ENCODE results near the gene ABCA4. TPM values are rescaled to one million over a fixed set of nuclear protein-coding genes. Genes with fewer than 3 reads are reported as not detected.
A peak's percentile ranks its signal among the peaks of the same experiment; 100 is the strongest.

Gene ABCA4
- total RNA-seq, 2 experiments from 2014 or later, result not detected

GRCh38 chr1:94118013-94118412 is 2.9 kb downstream of the ABCA4 start:
- Mint-ChIP-seq H3K4me1 (no peaks in the 10 kb centered on the region), H3K27me3 (peaks cover 2% of the 10 kb centered on the region), H3K9me3 (ENCODE audit: low read depth) (no peaks in the 10 kb centered on the region), H3K27ac (no peak overlapping the region), H3K36me3 (no peaks in the 10 kb centered on the region), H3K4me3 (no peak overlapping the region)
- DNase-seq (no peak), ATAC-seq (no peak)
- CTCF ChIA-PET, result no interaction called here

DNA sequence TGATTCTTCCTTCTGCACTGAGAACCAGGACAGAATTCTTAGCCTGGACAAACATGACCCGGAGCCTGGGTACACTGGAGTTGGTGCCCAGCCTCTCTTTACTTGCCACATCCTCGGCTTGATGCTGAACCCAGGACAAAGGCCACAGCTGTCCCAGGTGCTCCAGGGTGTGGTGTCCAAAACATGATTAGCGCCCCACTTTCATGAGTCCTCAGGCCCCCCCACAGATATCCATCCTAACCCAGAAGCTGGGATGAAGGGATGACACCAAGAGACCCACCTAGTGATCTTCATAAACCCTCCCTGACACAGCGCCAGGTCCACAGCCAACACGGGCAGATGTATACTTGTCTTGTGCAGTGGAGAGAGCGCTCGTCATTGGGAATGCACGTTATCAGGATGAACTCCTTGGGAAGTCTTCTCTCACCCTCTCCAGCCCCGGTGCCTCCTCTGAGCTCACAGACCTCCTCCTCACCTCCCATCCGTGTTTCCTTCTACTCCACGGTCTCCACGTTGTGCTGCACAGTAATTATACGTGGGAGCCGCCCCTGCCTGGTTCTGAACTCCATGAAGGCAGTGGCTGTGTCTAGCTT is 3.6 kb downstream of the ABCA4 start:
- Mint-ChIP-seq H3K27ac (no peak overlapping the region), H3K9me3 (ENCODE audit: low read depth) (no peaks in the 10 kb centered on the region), H3K27me3 (peaks cover 2% of the 10 kb centered on the region), H3K4me3 (no peak overlapping the region), H3K36me3 (no peaks in the 10 kb centered on the region), H3K4me1 (no peaks in the 10 kb centered on the region)
- CTCF ChIA-PET, result no interaction called here
- ATAC-seq (no peak), DNase-seq (no peak)

DNA sequence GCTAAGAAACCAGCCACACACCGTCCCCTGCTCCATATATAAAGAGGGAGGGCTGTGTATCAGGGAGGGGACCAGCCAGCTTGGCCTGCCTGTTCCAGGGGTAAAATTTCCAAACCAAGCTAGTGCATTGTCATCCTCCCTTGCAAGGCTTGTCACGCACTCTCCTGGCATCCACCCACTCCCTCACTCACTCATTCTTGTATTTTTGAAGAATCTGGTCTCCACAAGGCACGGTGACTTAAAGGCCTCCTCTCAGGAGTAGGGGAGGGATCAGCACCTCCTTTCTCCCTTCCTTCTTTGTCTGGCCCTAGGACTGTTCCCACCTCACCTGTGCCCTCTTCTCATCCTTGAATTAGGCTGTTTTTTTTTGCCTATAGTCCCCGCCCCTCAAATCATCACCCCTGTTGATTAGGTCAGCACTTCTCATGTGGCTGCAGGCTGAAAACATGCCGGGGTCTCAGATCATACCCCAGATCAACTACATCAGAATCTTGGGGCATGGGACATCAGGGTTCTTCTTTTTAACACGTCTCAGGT is 5.0 kb downstream of the ABCA4 start:
- Mint-ChIP-seq H3K4me1 (no peaks in the 10 kb centered on the region), H3K9me3 (ENCODE audit: low read depth) (no peaks in the 10 kb centered on the region), H3K4me3 (no peak overlapping the region), H3K27me3 (peaks cover 2% of the 10 kb centered on the region), H3K27ac (no peak overlapping the region), H3K36me3 (no peaks in the 10 kb centered on the region)
- no peak for ATAC-seq
- DNase-seq, result no peak
- CTCF ChIA-PET, result no interaction called here

DNA sequence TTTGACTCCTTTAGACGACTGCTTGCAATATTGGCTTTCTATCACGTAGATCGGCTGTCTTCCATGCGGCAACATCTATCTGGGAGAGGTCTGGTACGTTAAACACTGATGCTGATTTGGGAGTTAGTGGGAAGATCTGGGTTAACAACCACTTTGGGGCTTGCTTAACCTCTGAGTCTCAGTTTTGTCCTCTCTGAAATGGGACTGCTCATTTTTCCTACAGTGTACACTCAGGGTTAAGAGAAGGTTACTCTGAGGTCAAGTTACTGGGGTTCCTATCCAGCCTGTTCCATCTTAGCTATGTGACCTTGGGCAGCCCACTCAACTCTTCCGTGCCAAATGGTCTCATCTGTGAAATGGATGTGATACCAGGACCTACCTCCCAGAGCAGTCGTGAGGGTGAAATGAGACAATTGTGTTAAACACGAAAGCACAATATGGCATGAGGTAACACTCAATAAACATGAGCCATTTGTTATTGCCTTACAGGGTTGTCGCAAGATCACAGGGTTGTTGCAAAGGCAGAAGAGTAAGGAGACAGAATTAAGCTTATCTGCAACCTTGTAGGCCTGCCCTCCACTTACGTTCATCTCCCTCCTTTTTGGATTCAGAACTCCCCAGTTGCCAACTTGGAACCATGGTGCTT is 5.6 kb downstream of the ABCA4 start:
- H3K27me3 Mint-ChIP-seq, result peaks cover 2% of the 10 kb centered on the region

GRCh38 chr1:94113589-94114226 is 7.2 kb downstream of the ABCA4 start:
- CTCF ChIA-PET, result no interaction called here
- no peak overlapping the region for H3K27ac Mint-ChIP-seq

More for the DNA sequence above, 5.6 kb downstream of the ABCA4 start:
- Mint-ChIP-seq H3K4me1 (no peaks in the 10 kb centered on the region), H3K27ac (no peak overlapping the region), H3K4me3 (no peak overlapping the region), H3K9me3 (ENCODE audit: low read depth) (no peaks in the 10 kb centered on the region), H3K36me3 (no peaks in the 10 kb centered on the region)
- DNase-seq (no peak), ATAC-seq (no peak)
- CTCF ChIA-PET, result no interaction called here

DNA sequence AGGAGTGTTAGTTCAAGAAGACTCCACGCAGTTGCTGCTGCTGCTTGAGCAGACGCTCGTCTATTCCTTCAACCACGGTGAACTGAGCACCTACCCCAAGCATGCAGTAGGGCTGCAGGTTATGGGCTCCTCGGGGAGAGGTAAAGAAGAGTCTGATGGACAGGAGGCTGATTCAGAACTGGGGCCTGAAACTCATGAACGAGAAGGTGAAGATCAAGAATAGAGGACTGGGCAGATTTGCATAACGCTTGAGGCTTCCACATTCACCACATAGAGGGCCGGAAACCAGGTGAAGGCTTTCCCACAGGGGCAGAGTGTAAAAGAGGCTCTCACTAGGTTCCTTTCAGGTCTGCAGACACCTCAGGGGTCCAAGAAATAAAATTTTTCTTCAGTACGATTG is 9.1 kb downstream of the ABCA4 start:
- DNase-seq (no peak), ATAC-seq (no peak)
- Mint-ChIP-seq H3K27me3 (peaks cover 17% of the 10 kb centered on the region), H3K4me1 (no peaks in the 10 kb centered on the region), H3K27ac (no peak overlapping the region), H3K36me3 (no peaks in the 10 kb centered on the region), H3K9me3 (ENCODE audit: low read depth) (no peaks in the 10 kb centered on the region), H3K4me3 (no peak overlapping the region)
- CTCF ChIA-PET, result no interaction called here

More at GRCh38 chr1:94113589-94114226, 7.2 kb downstream of the ABCA4 start:
- no peak for ATAC-seq
- peaks cover 2% of the 10 kb centered on the region for H3K27me3 Mint-ChIP-seq
- no peaks in the 10 kb centered on the region for H3K9me3 Mint-ChIP-seq (ENCODE audit: low read depth)
- no peak for DNase-seq
- H3K4me1 Mint-ChIP-seq, result no peaks in the 10 kb centered on the region
- H3K36me3 Mint-ChIP-seq, result no peaks in the 10 kb centered on the region
- no peak overlapping the region for H3K4me3 Mint-ChIP-seq

GRCh38 chr1:94110946-94111740 is 9.8 kb downstream of the ABCA4 start:
- Mint-ChIP-seq H3K27me3 (peaks cover 23% of the 10 kb centered on the region), H3K9me3 (ENCODE audit: low read depth) (no peaks in the 10 kb centered on the region), H3K27ac (no peak overlapping the region), H3K4me1 (peaks cover 4% of the 10 kb centered on the region), H3K36me3 (no peaks in the 10 kb centered on the region), H3K4me3 (no peak overlapping the region)
- ATAC-seq (no peak), DNase-seq (no peak)
- CTCF ChIA-PET, result no interaction called here

GRCh38 chr1:94110021-94110761 is 10.8 kb downstream of the ABCA4 start:
- Mint-ChIP-seq H3K4me3 (no peak overlapping the region), H3K4me1 (peaks cover 8% of the 10 kb centered on the region), H3K27me3 (peaks cover 30% of the 10 kb centered on the region), H3K36me3 (no peaks in the 10 kb centered on the region), H3K9me3 (ENCODE audit: low read depth) (no peaks in the 10 kb centered on the region), H3K27ac (no peak overlapping the region)
- DNase-seq (no peak), ATAC-seq (no peak)
- CTCF ChIA-PET, result no interaction called here

DNA sequence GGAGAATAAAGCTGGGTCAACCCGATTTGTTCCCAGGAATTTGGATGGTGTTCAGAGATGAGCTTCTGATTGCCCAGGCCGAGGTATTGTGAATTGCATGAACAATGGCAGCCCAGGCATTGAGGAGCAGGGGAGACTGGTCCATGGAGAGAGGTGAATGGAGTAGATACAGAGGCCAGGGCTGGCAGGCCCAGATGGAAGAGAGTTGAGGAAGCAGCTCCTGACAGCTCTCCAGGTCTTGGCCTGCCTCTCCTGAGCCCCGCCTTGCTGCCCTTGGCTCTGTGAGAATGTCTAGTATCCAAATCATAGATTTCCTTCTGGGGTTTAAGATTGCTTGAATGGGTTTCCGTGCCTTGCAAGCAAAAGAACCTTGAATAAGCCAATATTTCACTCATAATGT is 11.5 kb downstream of the ABCA4 start:
- CTCF ChIA-PET, result no interaction called here
- H3K4me3 Mint-ChIP-seq, result no peak overlapping the region
- H3K9me3 Mint-ChIP-seq (ENCODE audit: low read depth), result no peaks in the 10 kb centered on the region
- ATAC-seq (no peak), DNase-seq (no peak)
- peaks cover 10% of the 10 kb centered on the region for H3K4me1 Mint-ChIP-seq
- no peaks in the 10 kb centered on the region for H3K36me3 Mint-ChIP-seq
- no peak overlapping the region for H3K27ac Mint-ChIP-seq
- H3K27me3 Mint-ChIP-seq, result peaks cover 34% of the 10 kb centered on the region

DNA sequence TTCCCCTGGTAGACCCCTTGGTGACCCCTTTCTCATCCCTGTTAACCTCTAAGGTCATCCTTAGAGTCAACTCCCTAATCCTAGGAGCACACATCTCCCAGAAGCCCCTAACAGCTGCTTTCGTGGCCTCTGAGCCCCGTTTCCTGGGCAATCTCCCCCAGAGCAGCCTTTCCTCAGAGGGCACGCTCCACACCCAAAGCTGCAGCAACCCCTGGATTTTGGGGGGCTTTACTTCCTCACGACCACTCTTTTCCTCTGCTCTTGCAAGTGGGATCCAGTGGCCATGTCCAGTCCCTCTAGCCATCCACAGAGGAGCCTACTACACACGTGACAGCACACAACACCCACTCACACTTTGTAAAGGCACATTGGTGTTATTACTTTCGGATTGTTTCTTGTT is 13.8 kb downstream of the ABCA4 start:
- Mint-ChIP-seq H3K4me3 (no peak overlapping the region), H3K36me3 (no peaks in the 10 kb centered on the region), H3K9me3 (ENCODE audit: low read depth) (no peaks in the 10 kb centered on the region), H3K27ac (no peak overlapping the region), H3K4me1 (peaks cover 10% of the 10 kb centered on the region), H3K27me3 (peaks cover 45% of the 10 kb centered on the region)
- ATAC-seq, result no peak
- CTCF ChIA-PET, result no interaction called here
- DNase-seq, result no peak

DNA sequence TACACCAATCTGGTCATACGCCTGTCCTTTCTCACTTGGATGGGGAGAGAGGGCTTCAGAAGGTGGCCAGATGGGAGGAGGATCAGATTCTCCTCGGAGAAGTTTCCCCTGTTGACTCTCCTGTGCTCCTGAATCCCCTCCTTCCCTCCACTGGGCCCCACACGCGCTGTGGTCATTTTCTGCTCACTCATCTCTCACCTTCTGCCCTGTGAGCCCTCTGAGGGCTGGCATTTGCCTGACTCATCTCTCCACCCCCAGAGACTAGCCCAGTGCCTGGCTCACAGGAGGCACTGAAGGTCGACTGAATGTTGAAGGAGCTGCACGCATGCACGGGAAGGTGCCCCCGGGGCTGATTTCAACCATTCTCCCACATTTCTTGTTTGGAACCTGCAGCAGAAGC is 14.2 kb downstream of the ABCA4 start:
- DNase-seq, result no peak
- H3K4me3 Mint-ChIP-seq, result no peak overlapping the region
- CTCF ChIA-PET, result no interaction called here
- H3K4me1 Mint-ChIP-seq, result peaks cover 10% of the 10 kb centered on the region
- H3K36me3 Mint-ChIP-seq, result no peaks in the 10 kb centered on the region
- ATAC-seq, result no peak
- H3K27ac Mint-ChIP-seq, result no peak overlapping the region
- peaks cover 45% of the 10 kb centered on the region for H3K27me3 Mint-ChIP-seq
- no peaks in the 10 kb centered on the region for H3K9me3 Mint-ChIP-seq (ENCODE audit: low read depth)

DNA sequence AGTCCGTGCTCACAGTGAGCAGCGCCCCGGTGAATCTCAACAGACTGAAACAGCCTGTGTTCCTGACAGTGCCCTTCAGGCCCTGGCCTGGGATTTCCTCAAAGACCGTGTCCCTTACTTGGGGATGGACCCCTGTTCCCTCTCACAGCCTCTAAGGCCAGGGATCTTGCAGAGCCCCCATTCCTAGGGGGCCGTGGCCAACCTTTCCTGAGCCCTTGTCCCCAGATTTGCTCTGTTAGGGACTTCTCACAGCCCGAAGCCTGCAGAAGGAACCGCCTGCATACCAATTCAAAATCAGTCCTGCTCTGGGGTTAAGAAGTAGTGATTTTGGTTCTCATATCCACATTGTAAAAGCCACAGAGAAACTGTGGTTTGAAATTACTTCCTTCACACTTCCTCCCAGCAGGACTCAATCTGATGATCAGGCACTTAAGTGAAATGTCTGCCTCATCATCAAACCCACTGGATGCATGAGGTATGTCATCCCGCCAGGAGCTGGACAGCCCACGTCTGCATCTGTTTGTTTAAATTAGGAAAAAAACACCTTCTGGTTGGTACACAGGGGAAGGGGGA is 14.9 kb downstream of the ABCA4 start:
- DNase-seq, result no peak
- Mint-ChIP-seq H3K27me3 (peaks cover 45% of the 10 kb centered on the region), H3K27ac (no peak overlapping the region), H3K4me3 (no peak overlapping the region), H3K4me1 (peaks cover 10% of the 10 kb centered on the region), H3K36me3 (no peaks in the 10 kb centered on the region), H3K9me3 (ENCODE audit: low read depth) (no peaks in the 10 kb centered on the region)
- CTCF ChIA-PET, result no interaction called here
- ATAC-seq, result peak; percentile 16

DNA sequence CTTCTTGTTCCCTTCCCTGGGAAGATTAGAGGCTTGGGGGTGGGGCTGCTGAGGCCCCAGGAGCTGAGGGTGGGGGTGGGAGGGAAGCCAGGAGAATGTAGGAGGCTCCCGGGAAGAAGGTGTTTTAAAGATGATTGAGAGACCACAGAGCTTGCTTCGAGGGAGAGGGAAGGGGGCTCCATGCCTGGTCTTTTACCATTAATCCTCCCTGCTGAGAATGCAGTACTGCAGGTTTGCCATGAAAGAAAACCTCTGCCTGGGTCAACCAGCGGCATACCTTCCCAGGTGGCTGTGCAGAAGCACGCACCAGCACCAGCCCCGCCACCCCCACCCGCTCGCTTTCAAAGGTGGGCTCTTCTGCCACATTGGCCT is 15.4 kb downstream of the ABCA4 start:
- CTCF ChIA-PET, result no interaction called here
- Mint-ChIP-seq H3K4me3 (no peak overlapping the region), H3K9me3 (ENCODE audit: low read depth) (no peaks in the 10 kb centered on the region), H3K27me3 (peaks cover 45% of the 10 kb centered on the region), H3K27ac (no peak overlapping the region), H3K4me1 (peaks cover 10% of the 10 kb centered on the region), H3K36me3 (no peaks in the 10 kb centered on the region)
- no peak for ATAC-seq
- no peak for DNase-seq

Measured in activated CD8-positive, alpha-beta memory T cell treated with anti-CD3 and anti-CD28 coated beads, Interleukin-2, amount 10 ng/mL, durations not matched to agents 7 days and 5 days (primary cell).